Measurements from ENCODE around the gene SPRY4. TPM values are rescaled to one million over a fixed set of nuclear protein-coding genes. Genes with fewer than 3 reads are reported as not detected.

The SPRY4 gene
- total RNA-seq, 1 experiment from 2014 or later = 23.6 TPM

DNA sequence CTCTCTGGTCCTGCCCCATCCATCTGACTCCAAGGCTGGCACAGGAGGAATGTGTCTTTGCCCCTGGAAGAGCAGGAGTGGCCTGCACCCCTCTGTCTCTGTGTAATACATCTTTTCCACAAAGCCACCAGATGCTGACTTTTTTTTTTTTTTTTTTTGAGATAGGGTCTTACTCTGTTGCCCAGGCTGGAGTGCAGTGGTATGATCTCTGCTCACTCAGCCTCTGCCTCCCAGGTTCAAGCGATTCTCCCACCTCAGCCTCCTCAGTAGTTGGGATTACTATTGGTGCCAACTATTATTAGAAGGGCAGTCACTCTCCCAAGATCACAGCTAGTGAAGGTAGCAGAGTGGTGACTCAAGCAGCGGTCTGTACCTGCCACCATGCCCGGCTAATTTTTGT lies 19.6 kb downstream of the SPRY4 start:
- DNase-seq = no peak
- Mint-ChIP-seq H3K4me1 (ENCODE audit: low read depth, unreplicated experiment) (no peaks in the 10 kb centered on the region), H3K27ac (ENCODE audit: unreplicated experiment) (no peak overlapping the region), H3K4me3 (ENCODE audit: low read depth, unreplicated experiment) (no peak overlapping the region), H3K27me3 (ENCODE audit: unreplicated experiment) (no peaks in the 10 kb centered on the region), H3K9me3 (ENCODE audit: low read depth, unreplicated experiment) (no peaks in the 10 kb centered on the region), H3K36me3 (ENCODE audit: insufficient read depth, unreplicated experiment) (peaks cover 5% of the 10 kb centered on the region)
- intact Hi-C loops (cut with micrococcal nuclease; ENCODE audit: unreplicated experiment) = no loop called here
- CTCF ChIA-PET = no interaction called here
- TF ChIP-seq, protein P1, sequence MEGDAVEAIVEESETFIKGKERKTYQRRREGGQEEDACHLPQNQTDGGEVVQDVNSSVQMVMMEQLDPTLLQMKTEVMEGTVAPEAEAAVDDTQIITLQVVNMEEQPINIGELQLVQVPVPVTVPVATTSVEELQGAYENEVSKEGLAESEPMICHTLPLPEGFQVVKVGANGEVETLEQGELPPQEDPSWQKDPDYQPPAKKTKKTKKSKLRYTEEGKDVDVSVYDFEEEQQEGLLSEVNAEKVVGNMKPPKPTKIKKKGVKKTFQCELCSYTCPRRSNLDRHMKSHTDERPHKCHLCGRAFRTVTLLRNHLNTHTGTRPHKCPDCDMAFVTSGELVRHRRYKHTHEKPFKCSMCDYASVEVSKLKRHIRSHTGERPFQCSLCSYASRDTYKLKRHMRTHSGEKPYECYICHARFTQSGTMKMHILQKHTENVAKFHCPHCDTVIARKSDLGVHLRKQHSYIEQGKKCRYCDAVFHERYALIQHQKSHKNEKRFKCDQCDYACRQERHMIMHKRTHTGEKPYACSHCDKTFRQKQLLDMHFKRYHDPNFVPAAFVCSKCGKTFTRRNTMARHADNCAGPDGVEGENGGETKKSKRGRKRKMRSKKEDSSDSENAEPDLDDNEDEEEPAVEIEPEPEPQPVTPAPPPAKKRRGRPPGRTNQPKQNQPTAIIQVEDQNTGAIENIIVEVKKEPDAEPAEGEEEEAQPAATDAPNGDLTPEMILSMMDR (IDR thresholded peaks at IDR 0.05; ENCODE audit: unreplicated experiment) = no peak
- no TSS peak for BruUV-seq (replicated peaks)

DNA sequence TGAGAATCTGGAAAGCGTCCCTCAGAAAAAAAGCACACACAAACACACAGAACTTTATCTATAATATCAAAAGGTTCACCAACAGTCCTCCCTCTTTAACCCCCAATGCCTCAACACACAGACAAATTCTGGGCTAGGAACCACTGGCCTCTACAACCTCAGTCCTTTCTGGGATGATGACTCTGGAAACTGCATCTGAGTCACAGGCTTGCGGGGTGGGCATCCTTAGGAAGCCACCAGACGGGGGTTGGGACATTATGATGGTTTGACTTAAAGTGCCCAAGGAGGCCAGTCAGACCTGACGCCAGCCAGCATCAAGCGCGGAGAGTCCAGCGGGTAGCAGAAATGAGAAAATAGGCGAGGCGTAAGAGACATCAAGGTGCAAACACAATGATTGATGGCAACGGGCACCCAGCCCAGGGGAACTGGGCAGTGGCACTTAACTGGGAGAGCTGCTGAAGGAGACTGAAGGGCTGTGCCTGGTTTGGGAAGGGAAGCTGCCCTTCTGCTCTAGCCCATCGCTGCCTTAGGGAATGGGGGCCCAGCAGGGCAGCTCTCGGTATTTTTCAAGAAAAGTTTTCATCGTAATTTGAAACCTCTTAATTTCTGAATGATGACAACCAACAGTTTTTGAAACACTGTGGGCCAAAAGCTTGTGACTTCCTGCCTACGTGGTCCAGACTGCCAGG lies 20.7 kb downstream of the SPRY4 start:
- H3K36me3 Mint-ChIP-seq (ENCODE audit: insufficient read depth, unreplicated experiment) = no peaks in the 10 kb centered on the region
- no peak for DNase-seq
- intact Hi-C loops (cut with micrococcal nuclease; ENCODE audit: unreplicated experiment) = no loop called here
- H3K27ac Mint-ChIP-seq (ENCODE audit: unreplicated experiment) = no peak overlapping the region
- H3K27me3 Mint-ChIP-seq (ENCODE audit: unreplicated experiment) = no peaks in the 10 kb centered on the region
- H3K4me1 Mint-ChIP-seq (ENCODE audit: low read depth, unreplicated experiment) = no peaks in the 10 kb centered on the region
- no TSS peak for BruUV-seq (replicated peaks)
- TF ChIP-seq, protein P1 (IDR thresholded peaks at IDR 0.05; ENCODE audit: unreplicated experiment) = no peak
- CTCF ChIA-PET = no interaction called here
- no peak overlapping the region for H3K4me3 Mint-ChIP-seq (ENCODE audit: low read depth, unreplicated experiment)
- no peaks in the 10 kb centered on the region for H3K9me3 Mint-ChIP-seq (ENCODE audit: low read depth, unreplicated experiment)

DNA sequence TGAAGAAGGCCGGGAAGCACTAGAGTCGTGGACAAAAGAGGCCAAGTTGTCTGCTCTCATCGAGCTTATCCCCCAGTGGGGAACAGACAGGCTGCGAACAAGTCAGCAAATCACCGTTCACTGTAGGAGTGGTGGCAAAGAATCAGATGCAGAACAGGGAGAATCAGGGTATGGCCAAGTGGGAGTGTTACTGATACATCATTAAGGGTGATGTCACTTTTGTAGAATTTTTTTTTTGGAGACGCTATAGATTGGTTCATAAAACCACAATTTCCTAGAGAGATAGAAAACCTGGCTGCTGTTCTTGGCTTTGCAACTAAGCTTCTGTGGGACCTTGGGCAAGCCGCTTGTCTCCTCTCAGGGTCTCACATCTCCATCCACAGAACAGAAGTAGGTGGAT lies 21.3 kb downstream of the SPRY4 start:
- H3K27me3 Mint-ChIP-seq (ENCODE audit: unreplicated experiment) = no peaks in the 10 kb centered on the region
- no peak for DNase-seq
- CTCF ChIA-PET = no interaction called here
- TF ChIP-seq, protein P1 (IDR thresholded peaks at IDR 0.05; ENCODE audit: unreplicated experiment) = no peak
- no TSS peak for BruUV-seq (replicated peaks)
- no peak overlapping the region for H3K27ac Mint-ChIP-seq (ENCODE audit: unreplicated experiment)
- no peaks in the 10 kb centered on the region for H3K36me3 Mint-ChIP-seq (ENCODE audit: insufficient read depth, unreplicated experiment)
- intact Hi-C loops (cut with micrococcal nuclease; ENCODE audit: unreplicated experiment) = no loop called here
- no peaks in the 10 kb centered on the region for H3K4me1 Mint-ChIP-seq (ENCODE audit: low read depth, unreplicated experiment)
- H3K4me3 Mint-ChIP-seq (ENCODE audit: low read depth, unreplicated experiment) = no peak overlapping the region
- no peaks in the 10 kb centered on the region for H3K9me3 Mint-ChIP-seq (ENCODE audit: low read depth, unreplicated experiment)

DNA sequence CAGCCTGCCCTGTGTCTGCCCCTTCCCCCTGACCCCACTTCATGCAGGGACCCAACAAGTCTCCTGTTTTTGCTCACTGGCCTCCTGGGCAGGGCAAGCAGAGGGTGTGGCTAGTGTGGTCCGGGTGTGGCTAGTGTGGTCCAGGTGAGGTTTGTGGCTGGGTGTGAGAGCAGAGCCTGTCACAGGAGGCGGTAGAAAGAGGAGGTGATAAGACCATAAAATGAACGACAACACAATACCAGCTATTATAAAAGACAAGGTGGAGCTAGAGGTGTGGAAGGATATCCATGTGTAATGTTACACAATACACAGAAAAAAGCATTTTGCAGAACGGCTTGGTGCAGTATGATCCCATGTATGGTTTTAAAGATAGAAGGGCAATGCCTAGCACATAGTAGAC lies 23.3 kb downstream of the SPRY4 start:
- Mint-ChIP-seq H3K4me1 (ENCODE audit: low read depth, unreplicated experiment) (no peaks in the 10 kb centered on the region), H3K36me3 (ENCODE audit: insufficient read depth, unreplicated experiment) (no peaks in the 10 kb centered on the region), H3K27me3 (ENCODE audit: unreplicated experiment) (no peaks in the 10 kb centered on the region), H3K4me3 (ENCODE audit: low read depth, unreplicated experiment) (no peak overlapping the region), H3K9me3 (ENCODE audit: low read depth, unreplicated experiment) (no peaks in the 10 kb centered on the region), H3K27ac (ENCODE audit: unreplicated experiment) (no peak overlapping the region)
- no peak for DNase-seq
- intact Hi-C loops (cut with micrococcal nuclease; ENCODE audit: unreplicated experiment) = no loop called here
- TF ChIP-seq, protein P1 (IDR thresholded peaks at IDR 0.05; ENCODE audit: unreplicated experiment) = no peak
- BruUV-seq (replicated peaks) = no TSS peak
- CTCF ChIA-PET = no interaction called here
